Glutamatergic neuron (in vitro differentiated cells): ENCODE measurements around the gene CCDC187. TPM values are rescaled to one million over a fixed set of nuclear protein-coding genes. Genes with fewer than 3 reads are reported as not detected.
A peak's percentile ranks its signal among the peaks of the same experiment; 100 is the strongest.

Experiments used
- DNase-seq: peaks from one replicate; pipeline ENCODE4 v3.0.0; 2022
- H3K27ac Mint-ChIP-seq: one replicate; pipeline ENCODE4 v1.8.0; 2020; ENCODE audit warnings: mild to moderate bottlenecking, mixed read lengths, inconsistent platforms; ENCODE audit not compliant: unreplicated experiment
- H3K27me3 Mint-ChIP-seq: one replicate; pipeline ENCODE4 v1.8.0; 2020; ENCODE audit warnings: mild to moderate bottlenecking, moderate library complexity, mixed read lengths, inconsistent platforms; ENCODE audit not compliant: unreplicated experiment
- H3K36me3 Mint-ChIP-seq: one replicate; pipeline ENCODE4 v1.8.0; 2020; ENCODE audit warnings: mild to moderate bottlenecking, mixed read lengths, inconsistent platforms; ENCODE audit not compliant: unreplicated experiment
- H3K4me1 Mint-ChIP-seq: one replicate; pipeline ENCODE4 v1.8.0; 2020; ENCODE audit warnings: mild to moderate bottlenecking, low read depth, mixed read lengths, inconsistent platforms; ENCODE audit not compliant: unreplicated experiment
- H3K4me3 Mint-ChIP-seq: one replicate; pipeline ENCODE4 v1.8.0; 2020; ENCODE audit warnings: mild to moderate bottlenecking, mixed read lengths, inconsistent platforms; ENCODE audit not compliant: unreplicated experiment
- H3K9me3 Mint-ChIP-seq: one replicate; pipeline ENCODE4 v1.8.0; 2020; ENCODE audit warnings: mild to moderate bottlenecking, moderate library complexity, mixed read lengths, inconsistent platforms; ENCODE audit not compliant: unreplicated experiment
- CTCF ChIP-seq: fragments of 200-600 bp; sonication (generic); IDR thresholded peaks from one replicate; pipeline ENCODE4 v1.5.0; 2021; ENCODE audit not compliant: partially characterized antibody, unreplicated experiment
- total RNA-seq: library from RNA; stranded (reverse); fragmentation: NEBNext Ultra II Directional; extraction: Animal tissue kit (Norgen Biotek cat#: 25700); gene quantifications from one replicate; pipeline ENCODE4 v1.2.1, GENCODE V29; 2021; ENCODE audit not compliant: unreplicated experiment

Gene CCDC187
- total RNA-seq, 1 donor from 2014 or later = 15.8 TPM

- peaks cover 6% of the 10 kb centered on the region for H3K9me3 Mint-ChIP-seq
- H3K27me3 Mint-ChIP-seq = peaks cover 6% of the 10 kb centered on the region
- DNase-seq = no peak
- no peak for TF ChIP-seq CTCF
- peaks cover 6% of the 10 kb centered on the region for H3K36me3 Mint-ChIP-seq
- no peak overlapping the region for H3K27ac Mint-ChIP-seq
- H3K4me3 Mint-ChIP-seq = no peak overlapping the region
- no peaks in the 10 kb centered on the region for H3K4me1 Mint-ChIP-seq
Measured at GRCh38 chr9:136285501-136286358, 18.2 kb downstream of the CCDC187 start.

GRCh38 chr9:136284951-136285350, 18.9 kb downstream of the CCDC187 start:
- no peak overlapping the region for H3K4me3 Mint-ChIP-seq
- no peak overlapping the region for H3K27ac Mint-ChIP-seq
- no peaks in the 10 kb centered on the region for H3K4me1 Mint-ChIP-seq
- H3K27me3 Mint-ChIP-seq = peaks cover 6% of the 10 kb centered on the region
- peaks cover 6% of the 10 kb centered on the region for H3K9me3 Mint-ChIP-seq
- H3K36me3 Mint-ChIP-seq = peaks cover 6% of the 10 kb centered on the region
- TF ChIP-seq CTCF = no peak
- DNase-seq = no peak

- H3K4me1 Mint-ChIP-seq = no peaks in the 10 kb centered on the region
Measured at GRCh38 chr9:136284311-136284710, 19.6 kb downstream of the CCDC187 start.

GRCh38 chr9:136283291-136284235, 20.3 kb downstream of the CCDC187 start:
- Mint-ChIP-seq H3K36me3 (peaks cover 6% of the 10 kb centered on the region), H3K27me3 (peaks cover 6% of the 10 kb centered on the region), H3K9me3 (peaks cover 6% of the 10 kb centered on the region), H3K27ac (no peak overlapping the region), H3K4me3 (no peak overlapping the region), H3K4me1 (no peaks in the 10 kb centered on the region)
- TF ChIP-seq CTCF = peak; percentile 84
- peak; percentile 88 for DNase-seq

More at GRCh38 chr9:136284311-136284710, 19.6 kb downstream of the CCDC187 start:
- no peak overlapping the region for H3K27ac Mint-ChIP-seq
- H3K4me3 Mint-ChIP-seq = no peak overlapping the region
- peaks cover 6% of the 10 kb centered on the region for H3K27me3 Mint-ChIP-seq
- no peak for DNase-seq
- TF ChIP-seq CTCF = no peak
- H3K9me3 Mint-ChIP-seq = peaks cover 6% of the 10 kb centered on the region
- peaks cover 6% of the 10 kb centered on the region for H3K36me3 Mint-ChIP-seq
